ENCODE results near the gene DTX1. TPM values are rescaled to one million over a fixed set of nuclear protein-coding genes. Genes with fewer than 3 reads are reported as not detected.

The DTX1 gene
- total RNA-seq, 1 experiment from 2014 or later = 3.0 TPM

- Histone ChIP-seq H3K56ac (ENCODE audit: insufficient read length, low read depth, low read length) (no peak overlapping the region), H3K18ac (ENCODE audit: insufficient read length, low read depth, low read length) (no peak overlapping the region), H2BK20ac (ENCODE audit: low read depth, low read length, poor library complexity, severe bottlenecking) (no peak overlapping the region), H2BK120ac (ENCODE audit: low read depth, low read length, poor library complexity, severe bottlenecking) (no peak overlapping the region), H3K23ac (ENCODE audit: insufficient read length, low read depth, low read length) (no peak overlapping the region), H3K4me1 (ENCODE audit: insufficient read depth, low read length) (no peaks in the 10 kb centered on the region), H3K4ac (ENCODE audit: low read depth, low read length) (no peak overlapping the region), H4K5ac (ENCODE audit: insufficient read length, low read depth, low read length) (no peak overlapping the region), H3K27me3 (ENCODE audit: insufficient read depth, low read length) (peaks cover 5% of the 10 kb centered on the region; the same call in 1 of the 2 replicates), H2BK12ac (ENCODE audit: insufficient read length, low read depth, low read length) (no peak overlapping the region), H4K91ac (ENCODE audit: insufficient read length, low read depth, low read length) (no peak overlapping the region), H3K14ac (ENCODE audit: insufficient read depth, low read length) (no peak overlapping the region), H2BK5ac (ENCODE audit: insufficient read length, low read length) (no peak overlapping the region), H3T11ph (ENCODE audit: low read length) (no peak overlapping the region), H2AFZ (ENCODE audit: low read length) (no peak overlapping the region), H2AK5ac (ENCODE audit: insufficient read length, low read length) (no peak overlapping the region), H2BK15ac (ENCODE audit: low read depth, low read length) (no peak overlapping the region), H3K9me3 (ENCODE audit: control insufficient read depth, low read depth, low read length) (no peaks in the 10 kb centered on the region), H3K79me2 (ENCODE audit: insufficient read depth, low read length) (no peaks in the 10 kb centered on the region), H4K8ac (replicated peaks; ENCODE audit: insufficient read length, low read depth, low read length) (no peak overlapping the region), H3K4me2 (ENCODE audit: insufficient read depth, insufficient read length, low read length) (no peak overlapping the region), H4K20me1 (ENCODE audit: control insufficient read depth, insufficient read depth, insufficient read length) (no peaks in the 10 kb centered on the region), H3K23me2 (ENCODE audit: insufficient read length, low read depth, low read length, poor library complexity, severe bottlenecking) (peaks cover 2% of the 10 kb centered on the region), H3K79me1 (ENCODE audit: insufficient read depth, low read depth, low read length, poor library complexity, severe bottlenecking) (no peaks in the 10 kb centered on the region), H3K9ac (ENCODE audit: extremely low read depth, insufficient read length, low read length) (no peak overlapping the region), H3K27ac (ENCODE audit: insufficient read length, low read depth, low read length) (no peak overlapping the region)
- WGBS (ENCODE audit: extremely low coverage, insufficient read length, low lambda C conversion rate) = no CpG with 5 or more reads among the region's 7 CpGs
- TF ChIP-seq CTCF (conservative IDR thresholded peaks at IDR 0.05) = no peak
- Mint-ChIP-seq H3K27ac (no peak overlapping the region), H3K4me1 (peaks cover 8 to 25% of the 10 kb centered on the region in 2 experiments), H3K4me3 (no peak overlapping the region), H3K36me3 (ENCODE audit: insufficient read depth in 1 of 3, low read depth in 3 of 3) (no peaks in the 10 kb centered on the region; a peak in 1 of 7 replicates), H3K27me3 (ENCODE audit: low read depth) (peaks cover 35% of the 10 kb centered on the region), H3K9me3 (no peaks in the 10 kb centered on the region; a peak in 1 of 5 replicates)
- DNase-seq = no peak
Observed at GRCh38 chr12:113060336-113060960, 3.9 kb downstream of the DTX1 start.

All from H9 (cell line).